ENCODE results near the gene BLTP3A. TPM values are rescaled to one million over a fixed set of nuclear protein-coding genes. Genes with fewer than 3 reads are reported as not detected.
"Not testable (repeated sequence)": the region's sequence is repeated elsewhere in the genome, so short reads cannot be mapped to it uniquely, and the experiment has no call there.

BLTP3A gene
- total and polyA plus RNA-seq, 3 experiments from 2014 or later, result 1.8 to 19.4 (median 18.8) TPM

- Histone ChIP-seq H3K9me3 (ENCODE audit: low read length) (no peaks in the 10 kb centered on the region), H3K36me3 (ENCODE audit: insufficient read depth, low read length) (no peaks in the 10 kb centered on the region), H3K4me1 (ENCODE audit: insufficient read depth, low read length) (no peaks in the 10 kb centered on the region), H3K27ac (ENCODE audit: low read depth, low read length) (no peak overlapping the region), H3K4me3 (ENCODE audit: low read length) (no peak overlapping the region), H3K27me3 (ENCODE audit: insufficient read depth, low read length, poor library complexity, severe bottlenecking) (no peaks in the 10 kb centered on the region)
- no peak overlapping the region for H3K4me3 Mint-ChIP-seq
- POLR2A ChIA-PET, result no interaction called here
- CTCF ChIA-PET, result no interaction called here
- H3K4me1 Mint-ChIP-seq, result peaks cover 4 to 31% (median 4%) of the 10 kb centered on the region in 3 donors
- no peaks in the 10 kb centered on the region for H3K36me3 Mint-ChIP-seq
- no peak for DNase-seq
- H3K27me3 Mint-ChIP-seq, result no peaks in the 10 kb centered on the region
- H3K9me3 Mint-ChIP-seq, result no peaks in the 10 kb centered on the region
- no peak overlapping the region for H3K27ac Mint-ChIP-seq
Measured at GRCh38 chr6:34810017-34810882, 18.4 kb downstream of the BLTP3A start.

GRCh38 chr6:34810936-34811632, 19.2 kb downstream of the BLTP3A start:
- Histone ChIP-seq H3K4me1 (ENCODE audit: insufficient read depth, low read length) (no peaks in the 10 kb centered on the region), H3K9me3 (ENCODE audit: low read length) (no peaks in the 10 kb centered on the region), H3K27ac (ENCODE audit: low read depth, low read length) (no peak overlapping the region), H3K36me3 (ENCODE audit: insufficient read depth, low read length) (no peaks in the 10 kb centered on the region), H3K4me3 (ENCODE audit: low read length) (no peak overlapping the region), H3K27me3 (ENCODE audit: insufficient read depth, low read length, poor library complexity, severe bottlenecking) (no peaks in the 10 kb centered on the region)
- POLR2A ChIA-PET, result no interaction called here
- H3K27ac Mint-ChIP-seq, result peak overlapping the region in 1 of 8 donors; percentile 38
- no peaks in the 10 kb centered on the region for H3K27me3 Mint-ChIP-seq
- no peaks in the 10 kb centered on the region for H3K36me3 Mint-ChIP-seq
- no peak overlapping the region for H3K4me3 Mint-ChIP-seq
- H3K4me1 Mint-ChIP-seq, result peaks cover 4 to 31% (median 4%) of the 10 kb centered on the region in 3 donors
- no peaks in the 10 kb centered on the region for H3K9me3 Mint-ChIP-seq
- CTCF ChIA-PET, result interaction anchor here (0.6 kb wide), 1 partner anchor 293 kb away, joined by 3 read pairs; no protein-coding TSS in a partner anchor
- DNase-seq, result no peak

GRCh38 chr6:34813028-34813713, 21.3 kb downstream of the BLTP3A start:
- Mint-ChIP-seq H3K4me3 (no peak overlapping the region), H3K27ac (no peak overlapping the region), H3K36me3 (no peaks in the 10 kb centered on the region), H3K4me1 (peaks cover 4 to 24% (median 11%) of the 10 kb centered on the region in 3 donors), H3K27me3 (peaks cover 0 to under 1% of the 10 kb centered on the region in 2 donors), H3K9me3 (no peaks in the 10 kb centered on the region)
- Histone ChIP-seq H3K36me3 (ENCODE audit: insufficient read depth, low read length) (no peaks in the 10 kb centered on the region), H3K9me3 (ENCODE audit: low read length) (no peaks in the 10 kb centered on the region), H3K27me3 (ENCODE audit: insufficient read depth, low read length, poor library complexity, severe bottlenecking) (no peaks in the 10 kb centered on the region), H3K4me3 (ENCODE audit: low read length) (no peak overlapping the region), H3K27ac (ENCODE audit: low read depth, low read length) (no peak overlapping the region), H3K4me1 (ENCODE audit: insufficient read depth, low read length) (no peaks in the 10 kb centered on the region)
- no peak for DNase-seq
- ChIA-PET POLR2A (no interaction called here), CTCF (no interaction called here)

GRCh38 chr6:34816635-34817301, 24.9 kb downstream of the BLTP3A start:
- no peak overlapping the region for H3K4me3 ChIP-seq (ENCODE audit: low read length)
- H3K27me3 Mint-ChIP-seq, result peaks cover 0 to 1% of the 10 kb centered on the region in 2 donors
- CTCF ChIA-PET, result interaction anchor here (0.7 kb wide), 1 partner anchor 357 kb away, joined by 3 read pairs; no protein-coding TSS in a partner anchor
- H3K27me3 ChIP-seq (ENCODE audit: insufficient read depth, low read length, poor library complexity, severe bottlenecking), result no peaks in the 10 kb centered on the region
- H3K4me1 ChIP-seq (ENCODE audit: insufficient read depth, low read length), result peaks cover 3% of the 10 kb centered on the region
- no peaks in the 10 kb centered on the region for H3K9me3 ChIP-seq (ENCODE audit: low read length)
- no peak for DNase-seq
- no peak overlapping the region for H3K27ac ChIP-seq (ENCODE audit: low read depth, low read length)
- H3K36me3 Mint-ChIP-seq, result peaks cover 0 to 7% (median 0%) of the 10 kb centered on the region in 3 donors
- POLR2A ChIA-PET, result no interaction called here
- no peaks in the 10 kb centered on the region for H3K9me3 Mint-ChIP-seq
- no peak overlapping the region for H3K27ac Mint-ChIP-seq
- H3K4me1 Mint-ChIP-seq, result peaks cover 12 to 29% (median 26%) of the 10 kb centered on the region in 3 donors
- H3K36me3 ChIP-seq (ENCODE audit: insufficient read depth, low read length), result peaks cover 4% of the 10 kb centered on the region
- no peak overlapping the region for H3K4me3 Mint-ChIP-seq

GRCh38 chr6:34817446-34817845, 25.6 kb downstream of the BLTP3A start:
- CTCF ChIA-PET, result no interaction called here

GRCh38 chr6:34818872-34819570, 27.1 kb downstream of the BLTP3A start:
- H3K4me1 Mint-ChIP-seq, result peaks cover 8 to 23% (median 23%) of the 10 kb centered on the region in 3 donors
- H3K4me3 Mint-ChIP-seq; DNase-seq; H3K36me3 ChIP-seq (ENCODE audit: insufficient read depth, low read length); H3K4me3 ChIP-seq (ENCODE audit: low read length); H3K9me3 Mint-ChIP-seq; H3K9me3 ChIP-seq (ENCODE audit: low read length); CTCF ChIA-PET; H3K27me3 ChIP-seq (ENCODE audit: insufficient read depth, low read length, poor library complexity, severe bottlenecking); H3K27me3 Mint-ChIP-seq; H3K4me1 ChIP-seq (ENCODE audit: insufficient read depth, low read length); POLR2A ChIA-PET: not testable (repeated sequence)
- peaks cover 0 to 27% (median 6%) of the 10 kb centered on the region in 3 donors for H3K36me3 Mint-ChIP-seq
- H3K27ac ChIP-seq (ENCODE audit: low read depth, low read length), result peak overlapping the region; percentile 12
- peak overlapping the region in 6 of 8 donors; percentile 2 to 48 (median 11) for H3K27ac Mint-ChIP-seq

More at GRCh38 chr6:34817446-34817845, 25.6 kb downstream of the BLTP3A start:
- Histone ChIP-seq H3K36me3 (ENCODE audit: insufficient read depth, low read length) (peaks cover 6% of the 10 kb centered on the region), H3K4me1 (ENCODE audit: insufficient read depth, low read length) (peaks cover 3% of the 10 kb centered on the region), H3K27me3 (ENCODE audit: insufficient read depth, low read length, poor library complexity, severe bottlenecking) (no peaks in the 10 kb centered on the region), H3K9me3 (ENCODE audit: low read length) (no peaks in the 10 kb centered on the region), H3K27ac (ENCODE audit: low read depth, low read length) (no peak overlapping the region), H3K4me3 (ENCODE audit: low read length) (no peak overlapping the region)
- POLR2A ChIA-PET, result no interaction called here
- no peaks in the 10 kb centered on the region for H3K9me3 Mint-ChIP-seq
- no peak overlapping the region for H3K27ac Mint-ChIP-seq
- no peak overlapping the region for H3K4me3 Mint-ChIP-seq
- H3K4me1 Mint-ChIP-seq, result peaks cover 12 to 29% (median 26%) of the 10 kb centered on the region in 3 donors
- H3K27me3 Mint-ChIP-seq, result peaks cover 0 to 1% of the 10 kb centered on the region in 2 donors
- peaks cover 0 to 13% (median 0%) of the 10 kb centered on the region in 3 donors for H3K36me3 Mint-ChIP-seq
- no peak for DNase-seq

Data from CD8-positive, alpha-beta memory T cell (primary cell).